GM13977 (cell line): Measurements from ENCODE around the gene TTLL10.

Experiments
- DNase-seq: peaks from one replicate; pipeline ENCODE4 v3.0.0; 2012; ENCODE audit warnings: low spot score
- in situ Hi-C: fragments of 300-500 bp; cut with MboI; formaldehyde crosslinking; loops from one replicate; pipeline ENCODE4 v1.12.0; 2022; ENCODE audit warnings: low sequenced_read_pairs, low pct_unique_long_range_greater_than_20kb, mixed read lengths, inconsistent platforms; ENCODE audit not compliant: unreplicated experiment
- TF ChIP-seq, protein P1 (sequence below): IDR thresholded peaks from 2 replicates; pipeline ENCODE4 v1.5.1; 2012; ENCODE audit warnings: mild to moderate bottlenecking, control low read depth; ENCODE audit not compliant: insufficient read depth; ENCODE audit errors: extremely low read depth, missing control alignments

Gene TTLL10

DNA sequence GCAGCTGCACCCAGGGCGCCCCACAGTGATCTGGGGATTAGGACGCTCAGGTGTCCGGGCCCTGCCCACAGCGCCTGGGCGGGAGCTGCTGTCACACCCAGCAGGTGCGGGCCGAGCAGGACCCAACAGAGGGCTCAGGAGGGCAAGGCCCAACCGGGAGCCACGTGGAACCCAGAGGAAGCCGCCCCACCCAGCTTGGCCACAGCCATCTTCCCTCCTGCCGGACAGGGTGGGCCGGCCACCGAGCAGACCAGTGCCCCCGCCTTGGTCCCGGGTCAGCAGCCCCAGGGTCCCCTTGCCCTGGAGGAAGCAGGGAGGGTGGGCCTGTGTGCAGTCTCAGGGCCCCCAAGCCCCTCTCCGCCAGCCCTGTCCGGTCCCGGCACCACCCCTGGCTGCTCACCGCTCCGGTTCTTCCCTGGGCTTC, 6.3 kb upstream of the TTLL10 start:
- TF ChIP-seq, protein P1, sequence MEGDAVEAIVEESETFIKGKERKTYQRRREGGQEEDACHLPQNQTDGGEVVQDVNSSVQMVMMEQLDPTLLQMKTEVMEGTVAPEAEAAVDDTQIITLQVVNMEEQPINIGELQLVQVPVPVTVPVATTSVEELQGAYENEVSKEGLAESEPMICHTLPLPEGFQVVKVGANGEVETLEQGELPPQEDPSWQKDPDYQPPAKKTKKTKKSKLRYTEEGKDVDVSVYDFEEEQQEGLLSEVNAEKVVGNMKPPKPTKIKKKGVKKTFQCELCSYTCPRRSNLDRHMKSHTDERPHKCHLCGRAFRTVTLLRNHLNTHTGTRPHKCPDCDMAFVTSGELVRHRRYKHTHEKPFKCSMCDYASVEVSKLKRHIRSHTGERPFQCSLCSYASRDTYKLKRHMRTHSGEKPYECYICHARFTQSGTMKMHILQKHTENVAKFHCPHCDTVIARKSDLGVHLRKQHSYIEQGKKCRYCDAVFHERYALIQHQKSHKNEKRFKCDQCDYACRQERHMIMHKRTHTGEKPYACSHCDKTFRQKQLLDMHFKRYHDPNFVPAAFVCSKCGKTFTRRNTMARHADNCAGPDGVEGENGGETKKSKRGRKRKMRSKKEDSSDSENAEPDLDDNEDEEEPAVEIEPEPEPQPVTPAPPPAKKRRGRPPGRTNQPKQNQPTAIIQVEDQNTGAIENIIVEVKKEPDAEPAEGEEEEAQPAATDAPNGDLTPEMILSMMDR: no peak
- no peak for DNase-seq
- in situ Hi-C loops: no loop called here

DNA sequence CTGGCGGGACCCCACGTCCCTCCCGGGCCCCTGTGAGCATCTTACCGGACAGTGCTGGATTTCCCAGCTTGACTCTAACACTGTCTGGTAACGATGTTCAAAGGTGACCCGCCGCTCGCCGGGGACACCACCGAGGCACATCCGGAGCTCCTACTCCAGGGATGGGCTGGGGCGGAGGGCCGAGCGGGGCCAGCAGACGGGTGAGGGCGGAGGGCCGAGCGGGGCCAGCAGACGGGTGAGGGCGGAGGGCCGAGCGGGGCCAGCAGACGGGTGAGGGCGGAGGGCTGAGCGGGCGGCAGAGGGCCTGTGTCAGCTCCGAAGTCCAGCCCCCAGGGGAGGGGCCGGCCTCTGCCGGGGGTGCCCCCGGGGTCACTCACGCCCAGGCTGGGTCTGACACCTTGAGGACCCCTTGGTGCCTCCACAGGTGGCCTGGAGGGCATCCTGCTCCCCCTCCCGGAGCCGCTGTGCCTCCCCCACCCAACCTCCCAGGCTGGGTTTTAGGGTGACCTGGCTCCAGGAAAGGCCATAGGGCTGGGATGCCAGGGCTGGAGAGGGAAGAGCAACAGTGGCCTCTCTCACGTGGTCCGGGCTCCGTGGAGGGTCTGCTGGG, 5.7 kb upstream of the TTLL10 start:
- TF ChIP-seq, protein P1: no peak
- in situ Hi-C loops: no loop called here
- DNase-seq: no peak

DNA sequence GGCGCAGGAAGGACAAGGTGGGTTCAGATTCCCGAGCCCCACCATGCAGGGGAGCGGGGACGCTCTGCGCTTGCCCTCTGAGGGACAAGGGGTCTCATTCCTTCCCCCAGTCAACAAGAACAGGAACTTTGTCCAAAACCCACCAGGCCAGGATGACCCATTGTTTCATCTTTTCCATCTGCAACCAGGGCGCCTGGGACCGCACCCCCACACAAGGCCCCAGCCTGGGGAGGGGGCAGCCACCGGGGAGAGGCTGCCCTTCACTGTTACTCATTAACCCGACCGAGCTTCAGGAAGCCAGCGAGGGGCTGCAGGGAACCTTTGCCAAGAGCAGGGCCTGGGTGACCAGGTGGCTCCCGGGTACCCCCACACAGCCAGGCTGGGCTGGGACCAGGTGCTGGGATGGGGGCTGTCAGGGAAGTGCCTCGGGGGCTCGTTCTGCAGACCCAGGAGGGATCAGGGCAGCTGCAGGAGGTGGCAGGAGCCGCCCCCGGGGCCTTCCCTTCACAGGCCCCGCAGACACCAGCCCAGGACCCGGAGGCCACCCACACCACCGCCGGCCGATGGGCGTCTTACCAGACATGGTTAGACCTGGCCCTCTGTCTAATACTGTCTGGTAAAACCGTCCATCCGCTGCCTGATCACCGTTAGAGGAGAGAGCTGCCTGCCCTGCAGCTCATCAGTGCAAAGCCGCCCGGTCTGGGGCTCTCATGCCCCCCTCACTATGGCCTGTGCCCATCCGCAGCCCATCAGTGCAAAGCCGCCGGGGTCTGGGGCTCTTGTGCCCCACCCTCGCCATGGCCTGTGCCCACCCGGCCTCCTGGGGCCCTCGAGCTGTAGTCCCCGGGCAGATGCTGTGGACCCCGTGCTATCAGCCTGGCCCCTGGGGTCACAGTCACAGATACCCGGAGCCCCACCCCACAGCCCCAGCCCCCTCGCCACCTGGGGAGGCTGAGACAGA, 4.9 kb upstream of the TTLL10 start:
- no peak for DNase-seq
- TF ChIP-seq, protein P1: no peak
- in situ Hi-C loops: no loop called here

DNA sequence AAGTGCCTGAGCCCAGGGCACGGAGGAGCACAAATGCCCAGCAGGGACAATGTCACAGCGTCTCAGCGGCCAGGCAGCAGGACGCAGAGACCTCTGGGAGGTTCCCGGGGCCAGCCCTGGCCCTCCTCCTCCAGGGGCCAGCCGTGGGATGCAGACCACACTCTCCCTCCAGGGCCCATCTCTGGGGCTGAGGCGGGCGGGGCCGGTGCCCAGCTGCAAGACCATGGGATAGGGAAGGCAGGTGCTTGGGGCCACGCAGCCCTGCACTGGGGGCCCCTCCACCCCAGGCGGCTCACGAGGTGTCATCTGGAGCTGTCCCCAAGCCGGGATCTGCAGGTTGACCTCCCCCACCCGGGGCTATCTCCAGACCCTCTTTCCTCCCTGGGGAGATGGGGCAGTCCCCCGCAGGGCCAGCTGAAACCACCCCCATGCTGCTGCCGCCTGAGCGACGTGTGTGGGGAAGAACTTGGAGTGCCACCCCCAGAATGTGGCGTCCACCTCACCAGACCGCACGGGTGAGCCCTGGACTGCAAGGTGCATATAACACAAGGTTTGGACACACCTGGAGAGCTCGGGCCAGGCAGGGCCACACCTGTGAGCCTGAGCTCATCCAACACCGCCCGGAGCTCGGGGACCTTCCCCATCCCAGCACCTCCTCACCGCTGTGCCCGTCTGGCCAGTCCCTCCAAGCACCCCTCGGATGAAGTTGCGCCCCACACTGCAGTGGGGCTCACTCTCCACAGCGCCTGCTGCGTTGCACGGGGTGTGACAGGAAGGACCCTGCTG, 4.1 kb upstream of the TTLL10 start:
- DNase-seq: no peak
- in situ Hi-C loops: no loop called here
- TF ChIP-seq, protein P1: no peak

DNA sequence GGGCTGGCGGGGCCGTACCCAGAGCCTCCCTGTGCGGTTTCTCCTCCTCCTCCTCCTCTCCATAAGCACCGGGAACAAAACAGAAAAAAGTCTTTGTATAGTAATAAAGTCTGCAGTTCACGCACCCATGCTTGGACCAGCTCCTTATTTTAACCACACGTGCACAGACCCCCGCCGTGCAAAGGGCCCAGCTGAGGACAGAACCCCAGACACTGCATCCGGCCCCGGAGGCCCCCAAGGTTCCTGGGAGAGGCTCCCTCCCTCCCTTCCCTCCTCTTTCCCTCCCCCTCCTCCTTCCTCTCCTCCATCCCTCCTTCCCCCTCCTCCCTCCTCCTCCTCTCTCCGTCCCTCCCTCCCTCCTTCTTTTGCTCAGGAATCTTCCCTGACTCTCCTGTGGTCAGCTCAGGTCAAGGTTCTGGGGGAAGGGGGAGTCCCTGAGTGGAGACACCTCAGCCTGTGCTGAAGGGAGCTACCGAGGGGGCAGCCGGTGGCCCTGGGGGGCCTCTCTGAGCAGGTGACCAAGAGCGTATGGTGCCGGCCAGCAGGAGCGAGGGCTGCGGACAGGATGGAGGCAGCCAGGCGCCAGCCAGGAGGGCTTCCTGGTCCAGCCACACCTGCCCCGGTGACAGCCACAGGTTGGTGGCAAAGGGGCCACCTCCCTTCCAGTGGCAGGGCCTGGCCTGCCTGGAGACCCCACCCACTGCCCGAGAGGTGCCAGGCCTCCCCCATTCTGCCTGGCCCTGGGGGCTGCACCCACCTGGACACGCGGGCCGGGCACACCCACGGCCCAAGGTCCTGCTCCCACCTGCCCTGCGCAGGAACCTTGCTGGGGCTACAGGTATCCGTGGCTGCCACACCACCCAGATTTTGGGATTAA, 3.2 kb upstream of the TTLL10 start:
- in situ Hi-C loops: no loop called here
- TF ChIP-seq, protein P1: no peak
- DNase-seq: peak; percentile 31
